HCT116 (cell line): Measurements from ENCODE around the gene CCDC157. TPM values are rescaled to one million over a fixed set of nuclear protein-coding genes. Genes with fewer than 3 reads are reported as not detected.

Experiments
- ATAC-seq: fragments of 200-7000 bp; cut with Tn5 transposase; 2 replicates; pipeline ENCODE4 v1.9.1; 2020; ENCODE audit warnings: mild to moderate bottlenecking, moderate library complexity
- BruUV-seq: library from RNA; stranded (reverse); fragments of 400-500 nt; replicated peaks from 2 replicates; lab custom pipeline; 2021; lab: Mats Ljungman, UMichigan
- CTCF ChIA-PET: fragments of 300-600 bp; sonication (Branson Sonifier 250); formaldehyde crosslinking; loops from one replicate; lab custom pipeline; 2021; ENCODE audit warnings: antibody characterized with exemption; lab: Charles Lee
- POLR2A ChIA-PET: fragments of 300-600, 350-600 bp; sonication (Branson Sonifier 250); formaldehyde crosslinking; loops from one replicate; lab custom pipeline; 2021; ENCODE audit warnings: antibody characterized with exemption; lab: Charles Lee
- RAD21 ChIA-PET, 2 experiments: fragments of 300-600 bp; sonication (Branson Sonifier 250); formaldehyde crosslinking; loops; one replicate each; lab custom pipeline; 2023; ENCODE audit warnings: low total read pairs in 2 of 2; ENCODE audit not compliant: uncharacterized antibody in 2 of 2, unreplicated experiment in 2 of 2, low non-redundant PET in 1 of 2; lab: Charles Lee
- DNase-seq: peaks from one replicate; pipeline ENCODE4 v3.0.0-alpha.2; 2010; ENCODE audit warnings: low read depth, low spot score
- H2AFZ ChIP-seq: fragments of 200-600 bp; shearing (Covaris generic), sonication (generic); 2 replicates; pipeline ENCODE4 v1.6.1; 2017; ENCODE audit warnings: low read depth, mixed run types, mixed read lengths, antibody characterized with exemption, low read length; ENCODE audit not compliant: poor library complexity, severe bottlenecking
- H3K27ac ChIP-seq: 2 replicates; pipeline ENCODE4 v1.5.1; 2012; ENCODE audit warnings: low read depth, low read length
- H3K27me3 ChIP-seq: fragments of 200-600 bp; sonication (generic); 2 replicates; pipeline ENCODE4 v1.6.1; 2016; ENCODE audit warnings: mixed run types, low read length, mixed read lengths; ENCODE audit not compliant: insufficient read depth
- H3K36me3 ChIP-seq, 2 experiments: fragments of 200-500 bp in 1 of 2; fragments of 200-600 bp in 1 of 2; sonication (Bioruptor generic) in 1 of 2; sonication (generic) in 1 of 2; 2 replicates each; pipeline versions ENCODE4 v1.5.1 to v1.6.1; 2014 to 2016; ENCODE audit warnings: low read length in 2 of 2, inconsistent platforms in 1 of 2, mixed read lengths in 1 of 2, mixed run types in 1 of 2; ENCODE audit not compliant: insufficient read depth in 2 of 2, control insufficient read depth in 1 of 2
- H3K4me1 ChIP-seq, 2 experiments: fragments of 200-600 bp in 1 of 2; sonication (generic) in 1 of 2; 2 replicates each; pipeline versions ENCODE4 v1.5.1 to v1.6.1; 2012 to 2017; ENCODE audit warnings: low read length in 2 of 2, inconsistent platforms in 1 of 2, mild to moderate bottlenecking in 1 of 2, mixed read lengths in 1 of 2, mixed run types in 1 of 2, moderate library complexity in 1 of 2; ENCODE audit not compliant: insufficient read depth in 2 of 2, control insufficient read depth in 1 of 2
- H3K4me2 ChIP-seq: fragments of 200-600 bp; sonication (generic); 2 replicates; pipeline ENCODE4 v1.6.1; 2017; ENCODE audit warnings: mixed run types, low read length, mixed read lengths
- H3K4me3 ChIP-seq, 2 experiments: fragments of 200-600 bp in 1 of 2; sonication (generic) in 1 of 2; replicated peaks in 1 of 2; 2 replicates each; pipeline ENCODE4 v1.5.1; 2011 to 2016; ENCODE audit warnings: low read length in 2 of 2, control low read depth in 1 of 2, low read depth in 1 of 2, mild to moderate bottlenecking in 1 of 2, mixed read lengths in 1 of 2, mixed run types in 1 of 2
- H3K79me2 ChIP-seq: fragments of 200-600 bp; sonication (generic); 2 replicates; pipeline ENCODE4 v1.6.1; 2017; ENCODE audit warnings: mild to moderate bottlenecking, mixed run types, low read length, moderate library complexity, mixed read lengths; ENCODE audit not compliant: insufficient read depth
- H3K9ac ChIP-seq: fragments of 200-600 bp; sonication (generic); 2 replicates; pipeline ENCODE4 v1.6.1; 2016; ENCODE audit warnings: low read length, mixed read lengths
- H3K9me2 ChIP-seq: fragments of 200-600 bp; sonication (generic), shearing (Covaris generic); 2 replicates; pipeline ENCODE4 v1.6.1; 2017; ENCODE audit warnings: mixed run types, mild to moderate bottlenecking, moderate library complexity; ENCODE audit not compliant: insufficient read depth
- H3K9me3 ChIP-seq, 2 experiments: fragments of 200-500 bp in 1 of 2; fragments of 200-600 bp in 1 of 2; sonication (Bioruptor generic) in 1 of 2; sonication (generic) in 1 of 2; 2 replicates each; pipeline ENCODE4 v1.6.1; 2014 to 2017; ENCODE audit warnings: low read length in 2 of 2, mixed read lengths in 2 of 2, inconsistent platforms in 1 of 2, low read depth in 1 of 2, mild to moderate bottlenecking in 1 of 2, mixed run types in 1 of 2, moderate library complexity in 1 of 2; ENCODE audit not compliant: control insufficient read depth in 1 of 2, insufficient read depth in 1 of 2
- H4K20me1 ChIP-seq: fragments of 200-600 bp; sonication (generic), shearing (Covaris generic); 2 replicates; pipeline ENCODE4 v1.6.1; 2017; ENCODE audit warnings: mixed run types, mild to moderate bottlenecking, moderate library complexity; ENCODE audit not compliant: insufficient read depth
- CBX3 ChIP-seq: IDR thresholded peaks from 2 replicates; pipeline ENCODE4 v1.6.1; 2012; ENCODE audit warnings: low read depth
- EGR1 ChIP-seq: IDR thresholded peaks from 2 replicates; pipeline ENCODE4 v1.6.1; 2012; ENCODE audit warnings: low read depth
- ELF1 ChIP-seq: IDR thresholded peaks from 2 replicates; pipeline ENCODE4 v1.6.1; 2012; ENCODE audit warnings: low read depth, borderline replicate concordance
- EZH2 ChIP-seq: fragments of 200-600 bp; sonication (generic); IDR thresholded peaks from 2 replicates; pipeline ENCODE4 v1.6.1; 2017; ENCODE audit warnings: antibody characterized with exemption, mixed run types
- EZH2phosphoT487 ChIP-seq: fragments of 200-600 bp; IDR thresholded peaks from 2 replicates; pipeline ENCODE4 v1.6.1; 2018; ENCODE audit warnings: antibody characterized with exemption, borderline replicate concordance
- FOSL1 ChIP-seq: IDR thresholded peaks from 2 replicates; pipeline ENCODE4 v1.6.1; 2012; ENCODE audit warnings: low read depth
- POLR2A ChIP-seq: IDR thresholded peaks from 2 replicates; pipeline ENCODE4 v1.7.0; 2011; ENCODE audit warnings: borderline replicate concordance; ENCODE audit not compliant: insufficient read depth, insufficient read length; ENCODE audit errors: extremely low read depth
- POLR2AphosphoS5 ChIP-seq: IDR thresholded peaks from 2 replicates; pipeline ENCODE4 v1.6.1; 2011; ENCODE audit warnings: mild to moderate bottlenecking, low read depth, low read length, moderate library complexity
- RAD21 ChIP-seq: IDR thresholded peaks from 2 replicates; pipeline ENCODE4 v1.6.1; 2012; ENCODE audit warnings: low read depth, mild to moderate bottlenecking
- SP1 ChIP-seq: IDR thresholded peaks from 2 replicates; pipeline ENCODE4 v1.6.1; 2012; ENCODE audit warnings: low read depth
- SRF ChIP-seq: IDR thresholded peaks from 2 replicates; pipeline ENCODE4 v1.6.1; 2012; ENCODE audit warnings: low read depth
- TCF7L2 ChIP-seq: IDR thresholded peaks from 2 replicates; pipeline ENCODE4 v1.7.0; 2011; ENCODE audit warnings: borderline replicate concordance, inconsistent platforms; ENCODE audit not compliant: insufficient read depth, insufficient read length; ENCODE audit errors: extremely low read depth
- YY1 ChIP-seq: IDR thresholded peaks from 2 replicates; pipeline ENCODE4 v1.6.1; 2011; ENCODE audit warnings: low read length, low read depth, moderate library complexity, mild to moderate bottlenecking; ENCODE audit not compliant: insufficient replicate concordance; ENCODE audit errors: extremely low read depth
- ZFX ChIP-seq: fragments of 450-650 bp; IDR thresholded peaks from 2 replicates; pipeline ENCODE4 v1.6.1; 2017
- ZNF274 ChIP-seq: fragments of 200-500 bp; sonication (Bioruptor generic); IDR thresholded peaks from 2 replicates; pipeline ENCODE4 v1.6.1; 2014; ENCODE audit warnings: mild to moderate bottlenecking, low read depth, low read length, inconsistent platforms
- intact Hi-C: fragments of 100-400 bp; cut with micrococcal nuclease; formaldehyde crosslinking; loops from 2 replicates; pipeline ENCODE4 v1.10.0; 2022
- total RNA-seq: library from RNA; stranded (reverse); gene quantifications from one replicate; pipeline ENCODE4 v1.2.1, GENCODE V29; 2021; ENCODE audit not compliant: unreplicated experiment
- TF ChIP-seq, protein P1 (sequence below): IDR thresholded peaks from 2 replicates; pipeline ENCODE4 v1.6.1; 2012
- TF ChIP-seq, protein P2 (sequence below): IDR thresholded peaks from 2 replicates; pipeline ENCODE4 v1.6.1; 2012
- TF ChIP-seq, protein P3 (sequence below): IDR thresholded peaks from 2 replicates; pipeline ENCODE4 v1.6.1; 2011; ENCODE audit warnings: mild to moderate bottlenecking, low read length, moderate library complexity; ENCODE audit not compliant: insufficient replicate concordance; ENCODE audit errors: extremely low read depth
- TF ChIP-seq, protein P4 (sequence below): IDR thresholded peaks from 2 replicates; pipeline ENCODE4 v1.6.1; 2012; ENCODE audit warnings: low read depth

CCDC157 gene
- total RNA-seq, 1 experiment from 2014 or later: 2.1 TPM

DNA sequence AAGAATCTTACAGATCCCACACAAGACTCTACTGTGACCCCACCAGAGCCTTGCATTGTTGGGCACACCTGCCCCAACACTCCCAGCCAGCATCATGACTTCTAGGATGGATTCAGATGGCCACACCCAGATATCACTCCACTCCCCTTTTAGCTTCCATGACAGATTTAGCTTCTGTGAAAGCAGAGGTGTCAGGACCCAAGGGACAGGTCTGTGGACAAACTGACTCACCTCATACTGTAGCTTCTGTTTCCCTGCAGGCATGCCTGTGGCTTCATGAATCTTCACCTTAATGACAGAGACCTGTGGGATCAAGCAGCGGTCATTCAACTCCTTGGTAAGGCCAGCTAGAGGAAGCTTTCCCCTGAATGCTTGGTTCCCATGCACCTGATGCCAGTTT lies 21.6 kb upstream of the CCDC157 start:
- no peak for ATAC-seq
- Histone ChIP-seq H3K4me1 (no peaks in the 10 kb centered on the region), H3K27me3 (no peaks in the 10 kb centered on the region), H3K79me2 (no peaks in the 10 kb centered on the region), H3K9me2 (no peaks in the 10 kb centered on the region), H3K9me3 (no peaks in the 10 kb centered on the region), H3K27ac (no peak overlapping the region), H3K4me3 (no peak overlapping the region), H3K36me3 (peaks cover 52 to 80% of the 10 kb centered on the region in 2 experiments; a peak in 3 of 4 replicates), H4K20me1 (no peaks in the 10 kb centered on the region), H3K4me2 (no peak overlapping the region), H2AFZ (no peak overlapping the region), H3K9ac (no peak overlapping the region)
- no peak for DNase-seq
- ChIA-PET POLR2A (no interaction called here), RAD21 (no interaction called here), CTCF (no interaction called here)
- TF ChIP-seq YY1 (no peak), ELF1 (no peak), EZH2 (no peak), EGR1 (no peak), FOSL1 (no peak), POLR2A (no peak), ZFX (no peak), TCF7L2 (no peak), ZNF274 (no peak), POLR2AphosphoS5 (no peak), SRF (no peak), EZH2phosphoT487 (no peak), RAD21 (no peak), SP1 (no peak), CBX3 (no peak)
- TF ChIP-seq, protein P1, sequence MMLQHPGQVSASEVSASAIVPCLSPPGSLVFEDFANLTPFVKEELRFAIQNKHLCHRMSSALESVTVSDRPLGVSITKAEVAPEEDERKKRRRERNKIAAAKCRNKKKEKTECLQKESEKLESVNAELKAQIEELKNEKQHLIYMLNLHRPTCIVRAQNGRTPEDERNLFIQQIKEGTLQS: no peak
- TF ChIP-seq, protein P2, sequence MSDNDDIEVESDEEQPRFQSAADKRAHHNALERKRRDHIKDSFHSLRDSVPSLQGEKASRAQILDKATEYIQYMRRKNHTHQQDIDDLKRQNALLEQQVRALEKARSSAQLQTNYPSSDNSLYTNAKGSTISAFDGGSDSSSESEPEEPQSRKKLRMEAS: no peak
- TF ChIP-seq, protein P3, sequence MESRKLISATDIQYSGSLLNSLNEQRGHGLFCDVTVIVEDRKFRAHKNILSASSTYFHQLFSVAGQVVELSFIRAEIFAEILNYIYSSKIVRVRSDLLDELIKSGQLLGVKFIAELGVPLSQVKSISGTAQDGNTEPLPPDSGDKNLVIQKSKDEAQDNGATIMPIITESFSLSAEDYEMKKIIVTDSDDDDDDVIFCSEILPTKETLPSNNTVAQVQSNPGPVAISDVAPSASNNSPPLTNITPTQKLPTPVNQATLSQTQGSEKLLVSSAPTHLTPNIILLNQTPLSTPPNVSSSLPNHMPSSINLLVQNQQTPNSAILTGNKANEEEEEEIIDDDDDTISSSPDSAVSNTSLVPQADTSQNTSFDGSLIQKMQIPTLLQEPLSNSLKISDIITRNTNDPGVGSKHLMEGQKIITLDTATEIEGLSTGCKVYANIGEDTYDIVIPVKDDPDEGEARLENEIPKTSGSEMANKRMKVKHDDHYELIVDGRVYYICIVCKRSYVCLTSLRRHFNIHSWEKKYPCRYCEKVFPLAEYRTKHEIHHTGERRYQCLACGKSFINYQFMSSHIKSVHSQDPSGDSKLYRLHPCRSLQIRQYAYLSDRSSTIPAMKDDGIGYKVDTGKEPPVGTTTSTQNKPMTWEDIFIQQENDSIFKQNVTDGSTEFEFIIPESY: no peak
- TF ChIP-seq, protein P4, sequence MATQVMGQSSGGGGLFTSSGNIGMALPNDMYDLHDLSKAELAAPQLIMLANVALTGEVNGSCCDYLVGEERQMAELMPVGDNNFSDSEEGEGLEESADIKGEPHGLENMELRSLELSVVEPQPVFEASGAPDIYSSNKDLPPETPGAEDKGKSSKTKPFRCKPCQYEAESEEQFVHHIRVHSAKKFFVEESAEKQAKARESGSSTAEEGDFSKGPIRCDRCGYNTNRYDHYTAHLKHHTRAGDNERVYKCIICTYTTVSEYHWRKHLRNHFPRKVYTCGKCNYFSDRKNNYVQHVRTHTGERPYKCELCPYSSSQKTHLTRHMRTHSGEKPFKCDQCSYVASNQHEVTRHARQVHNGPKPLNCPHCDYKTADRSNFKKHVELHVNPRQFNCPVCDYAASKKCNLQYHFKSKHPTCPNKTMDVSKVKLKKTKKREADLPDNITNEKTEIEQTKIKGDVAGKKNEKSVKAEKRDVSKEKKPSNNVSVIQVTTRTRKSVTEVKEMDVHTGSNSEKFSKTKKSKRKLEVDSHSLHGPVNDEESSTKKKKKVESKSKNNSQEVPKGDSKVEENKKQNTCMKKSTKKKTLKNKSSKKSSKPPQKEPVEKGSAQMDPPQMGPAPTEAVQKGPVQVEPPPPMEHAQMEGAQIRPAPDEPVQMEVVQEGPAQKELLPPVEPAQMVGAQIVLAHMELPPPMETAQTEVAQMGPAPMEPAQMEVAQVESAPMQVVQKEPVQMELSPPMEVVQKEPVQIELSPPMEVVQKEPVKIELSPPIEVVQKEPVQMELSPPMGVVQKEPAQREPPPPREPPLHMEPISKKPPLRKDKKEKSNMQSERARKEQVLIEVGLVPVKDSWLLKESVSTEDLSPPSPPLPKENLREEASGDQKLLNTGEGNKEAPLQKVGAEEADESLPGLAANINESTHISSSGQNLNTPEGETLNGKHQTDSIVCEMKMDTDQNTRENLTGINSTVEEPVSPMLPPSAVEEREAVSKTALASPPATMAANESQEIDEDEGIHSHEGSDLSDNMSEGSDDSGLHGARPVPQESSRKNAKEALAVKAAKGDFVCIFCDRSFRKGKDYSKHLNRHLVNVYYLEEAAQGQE: no peak
- no TSS peak for BruUV-seq
- intact Hi-C loops: no loop called here
